Activated T-cell treated with anti-CD3 and anti-CD28 coated beads, Interleukin-2, amount 50 U/mL, for 1 hour (primary cell): ENCODE data around the gene INPP5F.
"Not testable (repeated sequence)": the region's sequence is repeated elsewhere in the genome, so short reads cannot be mapped to it uniquely, and the experiment has no call there.

Experiments
- DNase-seq: peaks from one replicate; pipeline ENCODE4 v3.0.0-alpha.2; 2020

The INPP5F gene

DNA sequence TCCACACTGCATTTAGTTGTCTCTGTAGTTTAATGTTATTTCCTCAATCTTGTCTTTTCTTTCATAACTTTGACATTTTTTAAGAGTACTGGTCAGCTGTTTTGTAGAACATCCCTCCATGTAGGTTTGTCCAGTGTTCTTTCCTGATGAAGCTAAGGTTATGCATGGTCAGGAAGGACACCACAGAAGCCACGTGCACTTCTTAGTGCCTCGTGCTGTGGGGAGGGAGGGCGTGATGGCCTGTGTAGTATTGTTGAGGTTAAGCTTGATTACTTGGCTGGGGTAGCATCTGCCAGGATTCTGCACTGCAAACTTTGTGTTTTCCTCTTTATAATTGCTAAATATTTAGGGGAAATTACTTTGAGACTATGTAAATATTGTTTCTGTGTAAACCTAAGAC, 98.4 kb downstream of the INPP5F start:
- DNase-seq = no peak

DNA sequence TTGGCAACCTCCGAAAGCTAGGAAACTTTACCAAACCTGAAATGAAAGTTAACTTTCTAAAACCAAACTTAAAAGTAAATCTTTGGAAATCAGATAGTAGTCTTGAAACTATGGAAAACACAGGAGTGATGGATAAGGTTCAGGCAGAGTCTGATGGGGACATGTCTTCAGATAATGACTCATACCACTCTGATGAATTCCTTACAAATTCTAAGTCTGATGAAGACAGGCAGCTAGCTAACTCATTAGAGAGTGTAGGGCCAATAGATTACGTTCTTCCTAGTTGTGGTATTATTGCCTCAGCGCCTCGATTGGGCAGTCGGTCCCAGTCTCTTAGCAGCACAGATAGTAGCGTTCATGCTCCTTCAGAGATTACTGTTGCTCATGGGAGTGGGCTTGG, 100.9 kb downstream of the INPP5F start:
- no peak for DNase-seq

DNA sequence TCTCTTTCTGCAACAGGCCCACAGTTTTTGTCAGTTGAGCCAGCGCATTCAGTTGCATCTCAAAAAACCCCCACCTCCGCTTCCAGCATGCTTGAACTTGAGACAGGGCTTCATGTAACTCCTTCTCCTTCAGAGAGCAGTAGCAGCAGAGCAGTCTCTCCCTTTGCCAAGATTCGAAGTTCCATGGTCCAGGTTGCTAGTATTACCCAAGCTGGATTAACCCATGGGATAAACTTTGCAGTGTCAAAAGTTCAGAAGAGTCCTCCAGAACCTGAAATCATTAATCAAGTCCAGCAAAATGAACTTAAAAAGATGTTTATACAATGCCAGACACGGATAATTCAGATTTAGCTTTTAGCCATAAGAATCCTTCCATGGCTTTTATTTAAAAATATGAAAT, 101.6 kb downstream of the INPP5F start:
- no peak for DNase-seq

DNA sequence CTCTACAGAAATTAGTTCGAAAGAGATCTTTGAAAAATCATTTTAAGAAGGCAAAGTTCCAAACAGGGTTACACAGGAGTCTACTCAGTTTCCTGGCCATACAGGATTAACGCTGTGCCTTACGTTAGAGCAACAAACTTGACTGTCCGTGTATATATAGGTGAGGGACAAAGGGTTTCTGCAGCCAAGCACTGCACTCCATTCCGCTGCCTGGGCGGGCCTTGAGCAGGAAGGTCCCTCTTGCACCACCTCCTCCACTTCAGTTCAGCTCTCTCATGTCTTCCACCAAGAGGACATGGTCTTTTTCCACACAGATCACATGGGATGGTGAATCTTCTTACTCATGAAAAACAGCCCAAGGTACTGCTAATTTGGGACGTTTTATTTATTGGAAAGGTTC, 103.6 kb downstream of the INPP5F start:
- no peak for DNase-seq

DNA sequence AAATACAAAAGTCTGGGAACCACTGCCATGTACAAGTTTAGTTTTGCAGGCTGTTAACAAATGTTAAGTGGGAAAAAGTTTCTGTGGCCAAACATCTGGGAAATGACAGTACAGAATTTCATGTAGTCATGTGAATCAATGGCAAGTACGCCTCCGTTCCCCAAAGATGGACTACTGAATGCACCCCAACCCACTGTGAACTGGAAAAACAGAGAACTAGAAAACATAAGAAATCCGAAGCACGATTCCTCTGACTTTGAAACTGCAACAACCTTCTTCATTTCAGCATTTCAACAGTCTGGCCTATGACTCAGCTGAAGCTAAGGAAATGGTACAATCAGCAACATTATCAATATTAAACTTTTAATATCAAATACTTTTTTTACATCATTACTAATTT, 105.0 kb downstream of the INPP5F start:
- no peak for DNase-seq

DNA sequence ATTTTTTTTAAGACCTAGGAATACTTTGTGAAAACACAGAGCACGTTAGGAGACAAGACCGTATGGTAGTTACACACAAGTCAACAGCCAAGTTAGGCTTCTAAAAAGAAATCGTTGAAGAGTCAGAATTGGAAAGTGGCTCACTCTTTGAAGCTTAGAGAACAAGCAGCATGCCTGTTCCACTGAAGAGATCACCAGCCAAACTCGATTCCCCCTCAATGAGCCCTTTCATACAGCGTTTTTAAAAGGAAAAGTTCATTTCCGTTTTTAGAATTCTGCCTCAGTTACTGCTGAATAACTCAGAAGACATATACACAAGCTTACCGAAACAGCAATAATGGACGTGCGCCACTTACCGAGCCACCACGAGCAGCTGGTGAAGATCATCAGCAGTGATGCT, 105.8 kb downstream of the INPP5F start:
- DNase-seq = no peak

DNA sequence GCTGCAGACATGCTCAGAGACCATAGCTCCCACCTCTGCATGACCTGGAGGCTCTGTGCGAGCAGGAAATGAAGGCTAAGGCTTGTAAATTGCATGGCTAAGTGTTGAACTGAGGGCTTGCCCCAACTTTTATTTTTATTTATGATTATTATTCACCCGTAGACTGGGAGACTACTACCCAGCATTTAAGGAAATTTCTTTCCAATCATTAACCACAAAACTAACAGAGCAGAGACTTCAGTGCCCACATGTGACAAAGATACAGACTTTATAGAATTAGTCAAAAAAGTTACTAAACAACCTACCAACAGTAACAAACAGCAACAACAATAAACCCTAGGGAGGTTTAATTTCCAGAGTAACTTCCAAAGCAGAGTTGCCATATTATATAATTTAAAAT, 107.1 kb downstream of the INPP5F start:
- DNase-seq = no peak

DNA sequence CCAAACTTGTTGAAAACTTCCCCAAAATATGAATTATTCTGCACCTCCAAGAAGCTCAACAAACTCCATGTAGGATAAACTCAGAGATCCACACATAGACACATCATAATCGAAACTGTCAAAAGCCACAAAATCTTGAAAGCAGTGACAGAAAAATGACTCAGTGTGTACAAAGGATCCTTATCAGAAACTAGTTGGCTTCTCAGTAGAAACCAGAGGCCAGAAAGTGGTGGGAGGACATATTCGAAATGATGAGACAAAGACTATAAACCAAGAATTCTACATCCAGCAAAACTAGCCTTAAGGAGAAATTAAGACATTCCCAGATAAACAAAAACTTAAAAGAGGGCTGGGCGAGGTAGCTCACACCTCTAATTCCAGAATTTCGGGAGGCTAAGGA, 108.3 kb downstream of the INPP5F start:
- DNase-seq = no peak

DNA sequence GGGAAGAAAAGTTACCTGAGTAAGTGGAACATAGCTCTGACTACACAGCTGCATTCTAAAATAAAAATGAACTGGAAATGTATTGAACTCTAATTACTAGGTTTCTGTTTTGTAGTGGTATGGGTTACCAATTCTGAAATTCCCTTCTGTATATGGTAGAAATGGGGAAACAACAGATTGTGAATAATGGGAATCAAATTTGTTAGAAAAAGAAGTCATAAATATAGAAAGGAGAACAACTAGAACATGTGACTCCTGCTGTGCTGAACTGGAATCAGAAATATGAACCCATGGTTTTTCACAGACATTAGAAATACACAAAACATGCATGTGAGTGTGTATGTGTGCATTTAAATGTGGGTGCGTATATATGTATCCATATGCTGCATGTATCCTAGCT, 119.8 kb downstream of the INPP5F start:
- DNase-seq = no peak

DNA sequence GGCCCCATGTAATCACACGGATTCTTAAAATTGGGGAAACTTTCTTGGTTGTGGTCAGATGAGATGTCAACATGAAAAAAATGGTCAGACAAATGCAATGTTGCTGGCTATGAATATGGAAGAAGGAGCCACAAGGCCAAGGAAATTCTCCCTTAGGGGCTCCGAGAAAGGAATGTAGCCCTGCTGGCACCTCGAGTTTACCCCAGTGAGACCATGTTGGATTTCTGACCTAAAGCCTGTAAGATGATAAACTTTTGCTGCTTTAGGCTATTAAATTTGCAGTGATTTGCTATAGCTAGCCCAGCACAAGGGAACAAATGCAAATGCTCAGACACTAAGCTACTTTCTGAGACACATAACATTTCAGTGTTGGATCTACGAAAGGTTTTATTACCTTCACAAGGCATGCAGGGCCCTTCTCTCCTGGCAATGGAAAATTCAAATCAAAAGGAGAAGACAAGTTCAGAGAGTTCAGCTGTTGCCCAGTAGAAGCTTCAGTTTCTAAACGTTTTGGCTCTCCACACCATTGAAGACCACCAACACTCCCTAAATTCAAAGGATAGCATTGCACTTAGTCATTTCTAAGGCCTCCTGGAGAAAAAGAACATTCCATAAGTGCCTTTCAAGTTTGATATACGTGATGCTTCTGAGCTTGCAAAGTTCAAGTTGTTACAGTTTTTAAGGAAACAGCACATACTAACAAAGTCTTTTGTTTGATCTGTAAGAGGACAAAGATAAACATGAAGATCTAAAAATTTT, 123.4 kb downstream of the INPP5F start:
- no peak for DNase-seq

DNA sequence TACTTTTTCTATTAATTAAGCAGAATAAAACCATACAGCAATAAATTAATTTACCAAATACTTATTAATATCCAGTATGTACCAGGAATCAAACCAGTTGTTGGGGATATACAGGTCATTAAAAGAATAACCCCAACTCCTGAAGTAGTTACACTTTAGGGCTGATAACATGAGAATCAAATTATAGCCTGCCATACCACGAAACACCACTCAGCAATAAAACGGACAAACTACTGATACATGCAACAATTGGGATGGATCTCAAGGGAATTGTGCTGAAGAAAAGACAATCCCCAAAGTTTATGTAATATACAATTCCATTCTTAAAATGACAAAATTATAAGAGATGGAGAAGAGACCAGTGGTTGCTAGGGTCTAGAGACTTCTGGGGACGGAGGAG, 124.1 kb downstream of the INPP5F start:
- no peak for DNase-seq

DNA sequence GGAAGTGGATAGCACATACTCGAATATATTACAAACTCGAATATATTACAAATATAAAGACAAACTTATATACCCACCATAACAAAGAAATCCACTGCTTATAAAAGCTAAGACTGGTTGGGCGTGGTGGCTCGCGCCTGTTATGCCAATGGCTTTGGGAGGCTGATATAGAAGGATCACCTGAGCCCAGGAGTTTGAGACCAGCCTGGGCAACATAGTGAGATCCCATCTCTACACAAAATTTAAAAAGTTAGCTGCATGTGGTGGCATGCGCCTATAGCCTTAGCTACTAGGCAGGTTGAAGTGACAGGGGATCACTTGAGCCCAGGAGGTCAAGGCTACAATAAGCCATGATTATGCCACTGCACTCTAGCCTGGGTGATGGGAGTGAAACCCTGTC, 126.4 kb downstream of the INPP5F start:
- no peak for DNase-seq

DNA sequence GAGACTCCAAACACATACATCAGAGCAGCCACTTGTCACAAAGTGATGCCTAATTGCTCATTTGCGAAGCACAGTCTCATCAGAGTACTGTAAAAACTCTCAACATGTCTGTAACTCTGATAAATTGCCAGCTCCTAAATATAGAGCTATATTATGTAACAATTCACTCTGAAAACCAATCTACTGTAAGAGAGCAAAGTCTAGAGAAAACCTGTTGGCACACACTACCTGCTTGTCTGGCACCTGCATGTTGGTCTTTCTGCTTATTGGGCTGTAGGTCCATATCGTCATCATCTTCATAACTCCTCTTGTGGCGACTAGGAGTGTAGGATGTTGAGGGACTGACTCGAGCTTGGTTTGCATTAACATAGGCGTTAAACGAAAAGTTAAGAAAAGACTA, 127.0 kb downstream of the INPP5F start:
- DNase-seq = no peak

DNA sequence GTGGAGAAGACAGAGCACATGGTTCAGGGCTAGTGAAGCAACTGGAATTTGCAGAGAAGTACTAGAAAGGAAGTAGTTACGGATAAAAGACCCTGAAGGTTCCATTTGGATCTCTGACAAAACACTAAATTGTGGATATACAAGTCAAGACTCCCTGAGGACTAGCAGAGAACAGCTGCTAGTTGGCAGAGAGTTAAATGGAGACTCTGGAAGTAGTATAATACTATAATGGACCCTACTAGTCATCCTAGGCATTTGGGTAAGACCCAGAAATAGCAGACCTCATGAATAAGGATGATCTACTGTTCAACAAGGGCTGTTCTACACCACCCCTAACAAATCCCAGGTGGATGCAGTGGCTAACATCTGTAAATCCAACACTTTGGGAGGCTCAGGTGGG, 127.7 kb downstream of the INPP5F start:
- DNase-seq = no peak

DNA sequence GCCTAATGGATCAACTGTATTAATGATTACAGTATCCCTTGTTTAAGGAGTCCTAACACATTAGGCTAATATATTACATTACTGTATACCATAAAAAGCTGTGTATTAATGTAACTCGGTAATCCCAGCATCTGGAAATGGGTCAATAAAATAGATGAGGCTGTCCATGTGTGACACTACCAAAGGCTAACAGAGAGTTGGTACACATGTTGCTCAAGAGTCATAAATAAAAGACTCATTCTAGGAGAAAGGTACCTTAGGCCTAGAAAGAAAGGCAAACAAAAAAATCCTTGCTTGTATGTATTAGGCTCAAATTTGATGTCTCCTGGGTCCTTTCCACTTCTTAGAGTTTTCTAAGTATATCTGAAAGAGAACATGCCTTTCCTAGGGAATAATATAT, 132.2 kb downstream of the INPP5F start:
- no peak for DNase-seq

DNA sequence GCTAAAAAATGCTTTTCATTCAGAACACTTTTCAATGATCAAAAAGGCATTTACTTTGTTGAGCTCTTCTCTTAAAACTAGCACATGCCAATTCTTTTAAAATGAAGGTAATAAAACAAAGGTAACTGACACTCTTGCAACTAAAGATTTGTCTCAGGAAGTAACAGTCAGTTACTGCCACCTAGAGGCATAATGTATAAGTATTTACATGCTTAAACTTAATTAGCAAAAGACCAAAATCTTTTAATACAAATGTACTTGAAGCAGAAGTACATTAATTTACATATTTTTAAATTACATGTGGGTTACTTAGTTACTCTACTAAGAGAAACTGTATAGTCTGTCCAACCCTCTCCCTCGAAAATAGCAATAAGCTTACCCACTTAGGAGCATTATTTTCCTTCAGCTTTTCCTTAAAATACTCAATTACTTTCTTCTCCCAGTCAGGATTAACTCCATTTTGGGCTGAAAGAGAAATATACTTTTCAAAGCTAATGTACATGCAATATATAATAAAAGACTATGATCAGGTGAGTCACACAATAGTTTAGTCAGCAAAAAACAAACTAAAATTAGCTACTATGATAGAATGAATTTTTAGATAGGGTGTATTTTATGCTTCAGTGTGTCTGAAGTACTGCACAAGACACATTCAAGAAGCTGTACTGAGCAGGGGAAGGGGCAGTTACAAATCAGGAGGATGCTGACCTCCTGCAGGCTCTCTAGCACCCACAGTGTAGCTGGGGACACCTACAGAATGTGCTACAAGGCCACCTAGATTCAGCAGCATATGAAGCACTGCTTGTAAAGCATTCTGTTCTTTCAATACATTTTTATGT, 133.8 kb downstream of the INPP5F start:
- DNase-seq = no peak

DNA sequence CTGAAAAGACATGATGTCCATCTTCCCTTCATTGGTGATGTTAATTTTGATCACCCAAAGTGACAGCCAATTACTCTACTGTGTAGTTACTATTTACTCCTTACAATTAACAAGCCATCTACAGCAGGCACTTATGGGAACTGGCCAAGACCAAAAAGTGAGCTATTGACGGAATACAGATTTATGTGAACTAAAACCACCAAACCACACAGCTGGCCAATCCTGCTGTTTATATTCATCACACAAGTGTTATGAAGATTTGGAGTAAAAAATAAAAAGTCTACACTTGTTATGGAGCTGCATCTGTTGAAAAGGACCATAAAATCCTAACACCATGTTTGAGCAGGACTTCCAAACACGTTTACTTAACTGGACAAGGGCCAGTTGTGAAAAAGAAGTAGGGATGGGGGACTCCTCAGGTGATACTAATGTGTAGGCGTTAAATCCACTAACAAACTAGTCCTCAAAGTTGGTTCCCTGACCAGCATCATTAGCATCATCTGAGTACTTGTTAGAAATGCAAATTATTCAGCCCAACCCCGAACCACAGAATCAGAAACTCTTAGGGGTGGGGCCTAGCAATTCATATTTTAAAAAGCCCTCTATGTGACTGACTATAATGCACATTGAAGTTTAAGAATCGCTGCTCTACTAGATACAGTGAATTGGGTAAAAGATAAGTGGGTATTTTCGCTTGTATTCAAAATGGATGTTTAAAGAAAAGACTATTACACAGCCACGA, 135.2 kb downstream of the INPP5F start:
- DNase-seq = no peak

DNA sequence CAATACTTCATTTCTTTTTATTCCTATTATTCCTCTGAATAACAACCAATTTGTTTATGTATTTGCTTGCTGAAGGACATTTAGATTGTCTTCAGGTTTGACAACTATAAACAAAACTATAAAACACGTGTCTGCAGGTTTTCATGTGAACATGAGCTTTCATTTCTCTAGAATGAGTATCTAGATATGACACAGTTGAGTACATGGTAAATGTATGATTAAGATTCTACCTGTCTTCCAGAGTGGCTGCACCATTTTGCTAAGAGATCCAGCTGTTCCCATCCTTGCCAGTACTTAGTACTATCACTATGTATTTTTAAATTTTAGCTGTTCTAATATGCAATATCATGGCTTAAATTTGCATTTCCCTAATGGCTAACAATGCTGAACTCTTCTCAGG, 136.7 kb downstream of the INPP5F start:
- DNase-seq = no peak

DNA sequence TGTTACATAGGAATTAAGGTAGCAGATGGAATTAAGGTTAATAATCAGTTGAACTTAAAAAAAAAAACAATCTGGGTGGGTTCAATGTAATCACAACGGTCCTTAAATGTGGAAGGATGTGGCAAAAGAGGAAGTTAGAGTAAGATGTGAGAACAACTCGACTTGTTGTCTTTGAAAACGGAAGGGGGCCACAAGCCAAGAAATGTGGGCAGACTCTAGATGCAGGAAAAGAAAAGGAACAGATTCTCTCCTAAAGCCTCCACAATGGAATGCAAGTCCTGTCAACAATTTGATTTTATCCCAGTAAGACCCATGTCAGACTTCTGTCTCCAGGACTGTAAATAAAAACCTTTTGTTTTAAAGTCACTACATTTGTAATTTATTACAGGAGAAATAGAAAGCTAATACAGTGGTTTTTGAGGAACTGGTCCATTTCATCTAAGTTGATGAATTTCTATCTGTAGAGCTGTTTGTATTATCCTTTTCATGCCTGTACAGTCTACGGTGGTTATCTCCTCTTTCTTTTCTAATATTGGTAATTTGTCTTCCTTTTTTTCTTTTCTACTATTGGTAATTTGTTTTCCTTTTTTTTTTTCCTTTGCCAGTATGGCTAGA, 138.2 kb downstream of the INPP5F start:
- no peak for DNase-seq

DNA sequence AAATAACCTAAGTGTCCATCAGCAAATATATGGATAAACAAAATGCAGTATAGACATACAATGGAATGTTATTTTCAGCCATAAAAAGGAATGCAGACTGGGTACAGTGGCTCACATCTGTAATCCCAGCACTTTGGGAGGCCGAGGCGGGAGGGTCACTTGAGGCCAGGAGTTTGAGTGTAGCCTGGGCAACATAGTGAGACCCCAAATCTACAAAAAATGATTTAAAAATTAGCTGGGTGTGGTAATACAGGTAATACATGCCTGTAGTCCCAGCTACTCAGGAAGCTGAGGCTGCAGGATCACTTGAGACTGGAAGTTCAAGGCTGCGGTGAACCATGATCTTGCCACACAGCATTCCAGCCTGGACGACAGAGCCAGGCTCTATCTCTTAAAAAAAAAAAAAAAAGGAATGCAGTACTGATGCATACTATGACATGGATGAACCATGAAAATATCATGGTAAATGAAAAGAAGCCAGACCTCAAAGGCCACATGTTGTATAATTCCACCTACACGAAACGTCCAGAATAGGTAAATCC, 139.9 kb downstream of the INPP5F start:
- DNase-seq = no peak

DNA sequence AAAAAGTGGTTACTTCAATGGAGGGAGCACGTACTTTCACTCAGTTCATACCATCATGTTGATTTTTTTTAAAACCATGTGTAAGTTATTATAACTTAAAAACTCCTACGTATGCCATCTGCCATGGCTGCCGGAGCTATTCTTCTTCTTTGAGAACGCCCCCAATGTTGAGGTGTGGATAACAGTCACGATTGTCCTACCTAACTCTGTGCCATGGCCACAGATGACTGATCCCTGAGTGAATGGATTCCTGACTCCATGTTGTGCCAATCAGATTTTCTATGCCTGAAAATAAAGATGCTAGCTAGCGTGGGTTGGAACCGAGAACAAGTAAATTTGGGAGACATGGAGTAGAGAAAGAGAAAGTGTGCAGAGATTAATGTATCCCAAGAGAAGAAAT, 141.5 kb downstream of the INPP5F start:
- no peak for DNase-seq

DNA sequence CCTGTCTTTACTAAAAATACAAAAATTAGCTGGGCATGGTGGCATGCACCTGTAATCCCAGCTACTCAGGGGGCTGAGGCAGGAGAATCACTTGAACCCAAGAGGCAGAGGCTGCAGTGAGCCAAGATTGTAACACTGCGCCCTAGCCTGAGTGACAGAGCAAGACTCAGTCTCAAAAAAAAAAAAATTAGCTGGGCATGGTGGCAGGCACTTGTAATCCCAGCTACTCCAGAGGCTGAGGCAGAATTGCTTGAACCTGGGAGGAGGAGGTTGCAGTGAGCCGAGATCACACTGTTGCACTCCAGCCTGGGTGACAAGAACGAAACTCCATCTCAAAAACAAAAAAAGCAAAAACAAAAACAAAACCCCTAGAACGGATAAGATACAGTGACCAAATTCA, 143.5 kb downstream of the INPP5F start:
- DNase-seq = not testable (repeated sequence)
